GM19452 (cell line): Measurements from ENCODE around the gene WEE2.
"Not testable (repeated sequence)": the region's sequence is repeated elsewhere in the genome, so short reads cannot be mapped to it uniquely, and the experiment has no call there.

Experiments used
- ATAC-seq: cut with Tn5 transposase; IDR thresholded peaks from one replicate; pipeline ENCODE4 v1.9.1; 2021; ENCODE audit not compliant: unreplicated experiment

The WEE2 gene

DNA sequence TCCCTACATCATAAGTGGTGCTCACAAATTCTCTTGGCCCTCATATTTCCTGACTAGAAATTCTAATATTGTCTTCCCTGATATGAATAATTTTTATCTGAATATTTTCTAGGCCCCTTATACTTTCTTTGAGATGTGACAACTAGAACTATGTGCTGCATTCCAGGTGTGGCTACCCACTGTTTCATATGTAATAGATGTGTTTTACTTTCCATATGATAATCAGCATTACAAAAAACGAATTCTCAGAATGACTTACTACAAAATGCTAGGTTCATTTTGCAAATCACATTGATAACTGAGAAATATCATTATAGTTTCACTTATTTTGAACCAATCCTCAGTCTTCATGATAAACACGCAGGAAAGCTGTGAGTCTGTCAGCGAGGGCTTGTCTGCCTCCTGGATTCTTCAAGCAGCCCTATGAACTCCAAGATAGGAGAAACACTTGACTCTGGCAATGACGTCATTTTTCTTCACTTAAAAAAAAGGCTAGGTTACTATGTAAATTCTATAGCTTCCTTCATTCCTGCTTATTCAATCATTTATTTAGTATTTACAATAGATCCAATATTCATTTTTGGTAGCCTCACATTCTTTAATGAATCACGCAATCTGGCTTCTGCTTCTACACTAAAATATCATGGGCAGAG lies 4.6 kb downstream of the WEE2 start:
- ATAC-seq, result no peak

DNA sequence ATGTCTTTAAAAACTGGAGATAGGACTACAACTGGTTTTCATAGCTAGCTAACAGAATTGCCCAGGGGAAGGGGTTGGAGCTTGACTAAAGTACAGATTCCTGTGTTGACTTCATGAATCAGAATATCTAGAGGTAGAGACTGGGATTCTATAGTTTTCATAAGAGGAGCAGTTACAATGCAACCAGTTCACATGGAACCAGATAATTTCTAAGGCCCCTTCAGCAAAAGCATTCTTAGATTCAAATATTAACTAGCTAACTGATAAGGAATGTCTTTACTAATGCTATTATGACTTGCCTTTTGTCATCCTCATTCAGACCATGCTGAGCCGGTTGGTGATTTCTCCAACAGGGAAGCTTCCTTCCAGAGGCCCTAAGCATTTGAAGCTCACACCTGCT lies 5.7 kb downstream of the WEE2 start:
- no peak for ATAC-seq

DNA sequence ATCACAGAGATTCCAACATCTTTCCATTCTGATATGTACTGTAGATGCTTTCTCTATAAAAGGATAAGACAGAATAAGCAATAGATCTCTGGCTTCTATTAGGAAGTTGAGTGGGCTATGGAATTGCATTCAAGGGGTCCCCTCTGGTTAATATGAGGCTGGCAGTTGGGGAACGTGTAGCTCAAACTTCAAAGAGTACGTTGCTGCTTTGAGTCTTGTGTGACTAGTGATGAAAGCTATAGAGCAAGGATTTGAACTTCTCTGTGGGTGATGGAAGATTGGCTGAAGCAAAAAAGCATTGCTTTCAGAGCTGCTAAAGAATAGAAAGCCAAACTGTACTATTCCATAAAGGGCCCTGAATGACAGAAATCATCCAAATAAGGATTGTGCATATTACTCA lies 6.4 kb downstream of the WEE2 start:
- ATAC-seq, result no peak

DNA sequence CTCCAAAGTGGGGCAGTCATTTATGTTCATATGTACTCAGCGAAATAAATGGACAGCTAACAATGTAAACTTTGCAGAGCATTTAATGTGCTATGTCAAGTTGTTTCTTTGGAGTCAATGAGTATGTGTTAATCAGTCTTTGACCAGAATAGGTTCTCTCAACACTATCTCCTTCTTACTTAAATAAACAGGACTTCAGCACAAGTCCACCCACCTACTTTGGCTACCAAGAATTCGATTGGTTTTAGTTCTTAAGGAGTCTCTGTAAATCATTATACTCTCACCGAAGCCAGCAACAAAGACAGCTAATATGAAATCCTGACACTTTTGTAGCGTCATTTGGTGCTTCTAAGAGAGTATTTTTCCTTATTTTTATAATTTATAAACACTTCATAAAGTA lies 6.9 kb downstream of the WEE2 start:
- no peak for ATAC-seq

DNA sequence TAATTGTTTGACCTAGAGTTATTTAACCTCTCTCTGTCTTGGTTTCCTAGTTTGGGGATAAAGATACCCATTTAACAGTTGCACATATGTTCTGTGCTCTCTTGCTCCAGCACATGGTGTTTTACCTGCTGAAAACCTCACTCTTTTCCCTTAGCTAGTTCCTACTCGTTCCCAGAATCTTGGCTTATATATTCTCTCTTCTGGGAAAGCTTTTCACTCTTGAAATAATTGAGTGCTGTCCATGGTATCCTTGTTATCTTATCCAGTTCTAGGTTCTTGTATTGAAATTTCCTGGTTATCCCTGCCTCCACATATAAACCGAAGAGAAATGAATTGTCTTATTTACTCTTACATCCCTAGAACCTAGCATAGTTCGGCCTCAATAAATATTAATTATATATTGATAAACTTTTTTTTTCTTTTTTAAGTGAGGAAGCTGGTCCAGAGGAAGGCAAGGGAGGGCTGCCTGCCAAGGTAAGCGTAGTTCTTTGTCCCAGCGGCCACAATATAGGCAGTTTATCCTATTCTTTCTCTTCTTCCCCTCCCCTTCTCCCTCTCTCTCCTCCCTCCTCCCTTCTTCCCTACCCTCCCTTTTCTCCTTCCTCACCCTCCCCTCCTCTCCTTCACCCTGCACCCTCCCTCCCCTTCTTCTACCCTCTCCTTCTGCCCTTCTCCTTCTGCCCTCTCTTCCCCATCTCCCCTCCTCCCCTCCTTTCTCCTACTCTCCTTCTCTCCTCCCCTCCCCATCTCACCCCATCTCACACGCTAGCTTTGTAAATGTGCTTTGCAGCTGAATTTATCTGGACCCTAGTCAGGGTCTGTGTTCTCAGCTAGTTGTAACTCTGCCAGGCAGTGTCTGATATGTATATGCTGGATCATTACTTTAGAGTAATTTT lies 7.9 kb downstream of the WEE2 start:
- ATAC-seq, result no peak

DNA sequence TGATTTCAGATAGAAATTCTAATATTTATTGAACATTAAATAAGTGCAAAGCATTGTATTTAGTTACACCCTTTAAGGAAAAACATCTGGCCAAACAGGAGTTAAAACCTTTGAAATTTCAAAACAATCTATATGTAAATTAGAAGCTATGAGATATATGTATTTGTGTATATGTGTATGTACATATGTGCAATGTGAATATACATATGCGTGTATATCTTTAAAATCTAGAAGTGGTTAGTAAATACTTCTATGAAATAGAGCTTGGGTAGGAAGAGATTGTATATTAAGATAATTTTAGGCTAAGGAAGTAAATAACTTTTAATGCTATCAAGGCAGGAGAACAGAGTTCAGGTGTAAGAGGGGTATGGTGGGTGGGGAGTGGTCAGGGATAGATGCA lies 9.3 kb downstream of the WEE2 start:
- ATAC-seq, result no peak

DNA sequence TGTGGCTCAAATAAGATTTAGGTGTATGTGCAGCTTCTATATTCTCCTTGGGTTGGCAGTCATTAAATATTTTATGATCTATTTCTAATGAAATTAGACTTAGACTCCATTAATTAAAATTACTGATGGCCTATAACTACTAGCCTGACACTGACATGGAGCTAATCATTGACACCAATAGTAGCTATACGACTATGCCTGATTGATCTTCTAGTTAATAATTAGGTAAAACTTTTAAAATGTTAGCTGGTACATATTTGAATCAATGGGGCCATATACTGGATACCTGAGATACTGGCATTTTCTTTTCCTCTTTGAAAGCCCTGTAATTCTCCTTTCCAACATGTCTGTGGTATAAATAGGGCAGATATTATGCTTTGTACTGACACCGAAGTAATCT lies 14.4 kb downstream of the WEE2 start:
- peak; percentile 76 for ATAC-seq

DNA sequence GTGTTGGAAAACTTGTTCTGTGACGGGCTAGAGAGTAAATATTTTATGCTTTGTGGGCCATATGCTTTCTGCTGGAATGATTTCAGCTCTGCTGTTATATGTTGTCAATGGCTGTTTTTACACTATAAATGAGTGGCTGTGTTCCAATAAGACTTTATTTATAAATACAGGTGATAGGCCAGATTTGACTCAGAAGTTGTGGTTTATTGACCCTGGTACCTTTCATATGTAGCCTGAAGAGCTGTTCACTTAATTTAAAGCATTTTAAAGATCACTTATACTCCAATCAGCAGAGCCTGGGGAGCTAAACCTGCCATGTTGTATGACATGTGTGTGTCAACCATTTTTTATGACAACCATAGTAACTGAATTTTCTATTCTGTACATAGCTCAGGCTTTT lies 20.9 kb downstream of the WEE2 start:
- no peak for ATAC-seq

DNA sequence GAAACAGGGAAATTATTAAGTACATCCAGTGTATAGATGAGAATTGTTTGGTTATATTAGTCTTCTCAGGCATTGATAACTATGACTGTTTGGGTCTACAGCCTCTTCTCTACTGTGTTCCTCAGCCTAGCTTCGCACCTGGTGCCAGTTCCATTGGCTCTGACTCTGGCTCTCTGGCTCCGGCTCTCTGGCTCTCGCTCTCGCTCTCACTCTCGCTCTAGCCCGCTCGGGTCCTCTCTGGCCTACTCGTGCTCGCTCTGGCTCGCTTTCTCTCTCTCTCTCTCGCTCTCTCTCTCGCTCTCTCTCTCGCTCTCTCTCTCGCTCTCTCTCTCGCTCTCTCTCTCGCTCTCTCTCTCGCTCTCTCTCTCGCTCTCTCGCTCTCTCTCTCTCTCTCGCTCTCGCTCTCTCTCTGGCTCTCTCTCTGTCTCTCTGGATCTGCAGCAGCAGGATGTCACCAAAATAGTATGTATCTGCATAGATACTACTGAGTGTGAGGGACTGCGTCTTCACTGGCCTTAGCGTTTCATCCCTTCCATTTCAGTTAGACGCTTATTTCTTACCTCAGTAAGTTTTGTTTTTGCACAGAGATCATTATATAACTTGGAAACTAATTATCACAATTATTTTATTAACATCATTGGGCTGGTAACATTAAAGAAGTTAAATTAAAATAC lies 23.5 kb downstream of the WEE2 start:
- no peak for ATAC-seq

DNA sequence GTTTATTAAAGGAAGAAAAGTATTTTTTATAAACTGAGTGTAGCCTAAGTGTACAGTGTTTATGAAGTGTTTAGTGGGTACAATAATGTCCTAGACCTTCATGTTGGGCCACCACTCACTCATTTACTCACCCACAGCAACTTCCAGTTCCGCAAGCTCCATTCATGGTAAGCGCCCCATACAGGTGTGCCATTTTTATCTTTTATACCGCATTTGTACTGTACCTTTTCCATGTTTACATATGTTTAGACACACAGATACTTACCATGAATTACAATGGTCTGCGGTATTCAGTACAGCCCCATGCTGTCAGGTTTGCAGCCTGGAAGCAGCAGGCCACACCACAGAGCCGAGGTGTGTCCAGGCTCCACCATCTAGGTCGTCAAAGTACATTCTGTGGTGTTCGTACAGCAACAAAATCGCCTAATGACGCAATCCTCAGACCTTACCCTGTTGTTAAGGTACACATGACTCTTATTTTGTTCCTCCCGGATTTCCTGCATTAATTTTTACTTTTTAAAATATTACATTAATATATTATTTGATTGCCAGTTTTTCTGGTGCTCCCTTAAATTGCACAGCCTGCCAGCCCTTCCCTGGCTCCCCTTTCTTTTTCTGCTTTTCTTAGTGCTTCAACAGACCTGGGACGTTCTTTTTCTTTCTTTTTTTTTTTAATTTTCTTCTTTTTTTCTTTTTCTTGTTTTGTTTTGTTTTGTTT lies 29.1 kb downstream of the WEE2 start:
- ATAC-seq, result no peak

DNA sequence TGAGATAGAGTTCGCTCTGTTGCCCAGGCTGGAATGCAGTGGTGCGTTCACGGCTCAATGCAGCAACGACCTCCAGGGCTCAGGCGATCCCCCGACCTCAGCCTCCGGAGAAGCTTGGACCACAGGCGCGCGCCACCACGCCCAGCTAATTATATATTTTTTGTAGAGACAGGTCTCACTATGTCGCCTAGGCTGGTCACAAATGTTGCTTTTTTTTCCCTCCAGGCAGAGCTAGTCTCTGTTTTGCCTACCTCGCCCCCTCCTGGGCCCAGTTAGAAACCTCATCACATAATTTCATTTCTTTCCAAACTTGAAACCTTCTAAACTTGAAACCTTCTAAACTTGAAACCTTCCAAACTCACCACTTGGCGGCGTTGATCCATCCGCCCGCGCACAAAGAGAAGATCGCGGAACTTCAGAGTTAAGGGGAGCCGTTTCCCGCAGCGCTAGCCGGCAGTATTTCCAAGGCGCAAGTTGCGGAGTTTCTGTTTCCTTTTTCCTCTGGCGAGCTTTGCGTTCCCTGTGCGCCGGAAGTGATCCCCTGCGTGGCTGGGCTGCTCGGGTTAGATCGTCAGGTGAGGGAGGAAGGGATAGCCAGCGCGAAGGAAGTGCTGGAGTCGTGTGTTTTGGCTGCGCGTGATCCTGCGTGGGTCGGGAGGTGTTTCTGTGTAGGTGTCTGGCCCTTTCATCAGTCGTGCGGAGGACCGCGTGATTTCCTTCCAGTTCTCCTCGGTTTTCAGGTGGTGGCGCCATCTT lies 29.9 kb downstream of the WEE2 start, which contains the start of gene SSBP1:
TSS of gene SSBP1 (plus strand) at position 523 of the 756 bp plus-strand sequence. CDS start 809 bp downstream, outside the sequence.
- peak; percentile 93 for ATAC-seq

DNA sequence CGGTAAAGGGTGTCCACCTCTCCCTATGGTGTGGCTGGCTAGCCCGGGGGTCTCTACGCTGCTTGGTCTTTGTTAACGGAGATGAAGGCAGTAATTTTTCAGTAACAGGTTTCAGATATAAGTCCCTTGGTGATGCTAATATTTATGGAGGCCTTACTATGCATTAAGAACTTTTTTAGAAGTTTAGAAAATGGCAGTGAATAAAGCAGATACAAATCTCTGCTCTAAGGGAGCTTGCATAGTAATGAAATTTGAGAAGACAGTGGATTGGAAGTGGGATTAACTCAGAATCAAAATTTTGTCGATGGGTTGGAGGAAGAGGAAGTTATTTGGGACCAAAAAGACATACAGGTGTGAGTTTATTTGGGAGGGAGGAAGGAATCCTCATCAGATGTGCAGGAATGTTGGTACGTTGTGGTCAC lies 30.4 kb downstream of the WEE2 start:
- ATAC-seq, result no peak

DNA sequence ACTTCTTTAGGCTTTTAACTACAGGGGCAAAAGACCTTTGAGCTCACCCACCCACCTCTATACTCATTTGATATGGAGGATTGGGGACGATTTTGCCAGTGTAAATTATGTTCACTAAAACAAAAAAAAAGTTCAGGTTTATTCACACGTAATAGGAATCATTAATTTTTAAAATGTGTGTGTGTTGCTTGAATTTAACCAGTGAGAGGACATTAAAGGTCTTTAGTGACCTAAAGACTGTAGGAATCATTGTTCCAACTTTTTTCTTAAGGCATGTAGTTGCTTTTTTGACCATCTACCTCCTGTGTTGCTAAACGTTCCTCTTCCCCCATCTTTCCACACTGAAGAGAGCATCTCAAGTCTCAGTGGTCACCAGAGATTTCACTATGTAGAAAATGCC lies 31.1 kb downstream of the WEE2 start:
- no peak for ATAC-seq

DNA sequence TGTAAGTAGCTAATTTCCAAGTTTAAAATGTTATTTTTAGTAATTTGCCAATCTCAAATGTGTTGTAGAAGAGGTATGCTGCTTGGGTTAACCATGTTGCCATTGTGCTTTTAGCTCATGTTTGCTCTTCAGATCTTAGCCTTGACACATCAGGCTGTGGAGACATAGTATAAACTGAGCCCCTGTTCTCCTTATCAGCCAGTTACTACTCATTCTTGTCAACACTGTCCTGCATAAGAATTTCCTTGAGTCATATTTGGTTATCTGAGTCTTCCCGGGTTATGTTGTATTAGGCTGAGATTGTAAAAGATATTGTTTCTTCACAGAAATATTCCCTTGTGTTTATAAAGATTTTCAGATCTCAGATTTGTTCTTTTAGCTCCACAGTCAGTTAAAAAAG lies 34.1 kb downstream of the WEE2 start:
- no peak for ATAC-seq

DNA sequence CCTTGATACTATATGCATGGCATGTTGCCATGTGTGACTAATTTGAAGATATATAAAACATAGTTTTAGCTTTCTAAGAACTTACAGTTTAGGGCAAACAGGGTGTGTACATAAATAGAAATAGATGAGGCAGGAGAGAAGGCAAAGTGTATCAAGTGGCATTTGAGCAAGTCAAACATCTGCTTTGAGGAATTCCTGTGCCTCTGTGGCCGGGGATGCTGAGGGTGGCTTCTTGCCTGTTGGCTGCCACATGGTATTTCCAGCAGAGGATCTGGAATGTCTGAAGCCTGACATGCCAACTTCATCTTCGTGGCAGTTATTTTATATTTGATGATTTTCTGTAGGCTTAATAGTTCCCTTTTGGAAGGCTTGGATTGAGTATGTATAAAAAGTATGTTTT lies 36.0 kb downstream of the WEE2 start:
- no peak for ATAC-seq

DNA sequence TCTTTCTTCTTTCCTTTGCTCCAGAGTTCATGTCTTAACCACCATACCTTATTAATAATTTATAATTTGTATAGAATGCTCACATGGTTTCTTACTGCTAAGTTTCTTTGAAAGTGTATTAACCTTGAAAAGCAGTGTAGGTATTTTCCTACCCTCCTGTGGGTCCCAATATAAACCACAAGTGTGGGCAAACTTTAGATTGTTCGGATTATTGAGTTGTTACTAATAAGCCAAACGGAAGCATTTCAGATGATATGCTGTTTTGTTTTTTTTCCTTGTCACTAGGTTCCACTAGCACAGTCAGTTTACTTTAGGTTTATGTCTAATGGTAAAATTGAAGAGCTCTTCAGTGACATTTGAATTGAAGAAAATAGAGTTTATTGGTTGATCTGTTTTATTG lies 40.2 kb downstream of the WEE2 start:
- no peak for ATAC-seq

DNA sequence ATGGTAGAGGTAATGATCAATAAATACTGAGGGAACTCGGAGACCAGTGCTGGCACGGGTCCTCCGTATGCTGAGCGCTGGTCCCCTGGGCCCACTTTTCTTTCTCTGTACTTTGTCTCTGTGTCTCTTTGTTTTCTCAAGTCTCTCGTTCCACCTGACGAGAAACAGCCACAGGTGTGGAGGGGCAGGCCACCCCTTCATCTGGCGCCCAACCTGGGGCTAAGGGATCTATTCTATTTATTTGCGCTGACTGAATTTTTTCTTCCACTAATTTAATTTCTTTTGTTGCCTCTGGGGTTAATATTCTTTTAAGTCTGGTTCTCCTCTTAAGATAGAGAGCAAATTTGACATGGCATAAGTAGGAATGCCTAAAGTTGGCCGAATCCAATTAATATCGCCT lies 43.8 kb downstream of the WEE2 start:
- ATAC-seq, result not testable (repeated sequence)

DNA sequence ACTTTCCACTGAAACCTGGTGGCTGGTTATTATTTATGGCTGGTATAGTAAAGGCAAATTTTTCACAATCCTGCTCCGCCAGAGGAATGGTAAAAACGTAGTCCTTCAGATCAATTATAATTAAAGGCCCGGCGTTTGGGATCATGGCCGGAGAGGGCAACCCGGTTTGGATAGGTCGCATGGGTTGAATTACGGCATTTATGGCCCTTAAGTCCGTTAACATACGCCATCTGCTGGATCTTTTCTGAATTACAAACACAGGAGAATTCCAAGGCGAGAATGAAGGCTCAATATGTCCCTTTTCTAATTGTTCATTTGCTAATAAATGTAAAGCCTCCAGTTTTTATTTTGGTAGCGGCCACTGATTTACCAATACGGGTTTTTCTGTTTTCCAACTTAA lies 44.5 kb downstream of the WEE2 start:
- ATAC-seq, result no peak

DNA sequence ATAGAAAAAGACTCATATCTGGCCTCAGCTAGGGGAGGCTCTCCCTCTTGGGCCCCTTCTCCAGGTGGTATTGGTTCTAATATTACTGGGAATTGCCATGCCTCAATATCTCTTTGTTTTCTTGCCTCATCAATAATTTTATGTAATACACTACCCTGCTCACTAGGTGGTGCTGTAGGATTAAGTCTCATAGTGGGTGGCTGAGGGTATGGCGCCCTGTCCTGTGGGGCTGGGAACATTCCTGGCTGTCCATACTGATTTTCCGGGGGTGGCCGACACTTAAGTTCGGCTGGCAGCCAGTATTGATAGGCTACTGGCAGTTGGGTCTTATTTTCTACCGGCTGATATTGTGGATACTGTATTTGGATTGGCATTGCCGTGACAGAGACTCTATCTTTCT lies 46.8 kb downstream of the WEE2 start:
- ATAC-seq, result no peak

DNA sequence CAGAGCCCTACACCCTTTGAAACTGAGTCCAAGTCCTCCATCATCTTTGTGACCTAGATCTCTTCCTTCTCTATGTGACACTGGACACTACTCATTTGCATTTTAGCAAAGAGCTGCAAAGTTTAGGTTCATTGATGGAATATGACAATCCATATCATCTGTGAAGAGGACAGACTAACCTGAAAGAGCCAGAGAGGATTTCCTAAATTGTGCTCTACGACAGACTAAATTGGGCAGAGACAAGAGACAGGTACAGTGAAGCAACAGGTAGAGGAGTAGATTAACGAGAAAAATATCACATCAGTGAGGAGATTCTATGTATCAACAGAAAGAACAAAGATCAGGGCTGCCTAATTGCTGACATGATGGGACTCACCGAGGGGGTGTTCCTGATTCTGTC lies 55.6 kb downstream of the WEE2 start, which contains the start of gene TAS2R3:
TSS of gene TAS2R3 (plus strand) at position 301 of the 400 bp plus-strand sequence. CDS start at position 363, 62 bp downstream.
- no peak for ATAC-seq
